ENCODE data around the gene WIZ. TPM values are rescaled to one million over a fixed set of nuclear protein-coding genes. Genes with fewer than 3 reads are reported as not detected.
"Not testable (repeated sequence)": the region's sequence is repeated elsewhere in the genome, so short reads cannot be mapped to it uniquely, and the experiment has no call there.

Gene WIZ
- total RNA-seq, 1 experiment from 2014 or later, result 11.6 TPM

DNA sequence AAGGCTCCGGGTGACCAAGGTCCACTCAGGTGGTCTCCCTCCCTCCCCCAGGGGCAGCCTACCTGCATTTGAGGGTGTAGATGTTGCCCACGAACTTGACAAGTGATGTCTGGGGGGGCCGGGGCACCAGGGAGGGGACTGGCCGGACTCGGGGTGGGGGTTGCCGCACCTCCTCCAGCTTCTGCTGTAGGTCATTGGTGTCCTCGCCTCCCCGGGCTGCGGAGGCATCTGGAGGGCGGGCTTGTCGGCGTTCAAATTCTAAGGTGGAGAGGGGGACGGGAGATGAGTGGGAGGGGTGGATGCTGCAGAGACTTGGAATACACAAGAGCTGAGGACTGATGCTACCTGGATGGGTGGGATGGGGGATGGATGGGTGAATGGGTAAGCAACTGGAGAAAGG is 25.6 kb downstream of the WIZ start:
- peaks cover 4% of the 10 kb centered on the region for H3K4me1 ChIP-seq (replicated peaks)
- no peaks in the 10 kb centered on the region for H3K27me3 ChIP-seq (replicated peaks)
- H3K4me3 ChIP-seq, result no peak overlapping the region
- H3K36me3 ChIP-seq, result peaks cover 72% of the 10 kb centered on the region
- H3K27ac ChIP-seq, result no peak overlapping the region
- no peaks in the 10 kb centered on the region; the same call in 1 of the 2 replicates for H3K9me3 ChIP-seq (replicated peaks)
- no peak for DNase-seq (ENCODE audit: low read depth in 1 of 2, low spot score in 2 of 2)

DNA sequence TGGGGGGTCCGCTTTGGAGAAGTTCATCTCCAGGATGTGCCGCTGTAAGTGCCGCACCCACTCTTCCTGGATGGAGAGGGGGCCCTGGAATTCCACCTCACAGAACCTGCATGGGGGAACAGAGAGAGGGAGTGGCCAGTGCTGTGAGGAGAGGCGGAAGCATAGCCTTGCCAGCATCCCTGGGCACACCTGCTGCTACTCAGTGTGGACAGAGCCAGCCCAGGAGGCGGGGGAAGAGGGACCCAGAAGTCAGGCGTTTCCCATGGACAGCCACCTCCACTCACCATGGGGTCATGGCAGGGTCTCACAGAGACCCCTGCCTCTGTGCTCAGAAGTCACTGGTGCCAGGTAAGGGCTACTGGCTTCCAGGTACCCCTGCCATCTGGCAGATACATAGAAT is 26.6 kb downstream of the WIZ start:
- Histone ChIP-seq H3K36me3 (peaks cover 68% of the 10 kb centered on the region), H3K9me3 (replicated peaks) (no peaks in the 10 kb centered on the region; the same call in 1 of the 2 replicates), H3K27ac (no peak overlapping the region), H3K4me3 (no peak overlapping the region), H3K27me3 (replicated peaks) (no peaks in the 10 kb centered on the region), H3K4me1 (replicated peaks) (peaks cover 4% of the 10 kb centered on the region)
- no peak for DNase-seq (ENCODE audit: low read depth in 1 of 2, low spot score in 2 of 2)

DNA sequence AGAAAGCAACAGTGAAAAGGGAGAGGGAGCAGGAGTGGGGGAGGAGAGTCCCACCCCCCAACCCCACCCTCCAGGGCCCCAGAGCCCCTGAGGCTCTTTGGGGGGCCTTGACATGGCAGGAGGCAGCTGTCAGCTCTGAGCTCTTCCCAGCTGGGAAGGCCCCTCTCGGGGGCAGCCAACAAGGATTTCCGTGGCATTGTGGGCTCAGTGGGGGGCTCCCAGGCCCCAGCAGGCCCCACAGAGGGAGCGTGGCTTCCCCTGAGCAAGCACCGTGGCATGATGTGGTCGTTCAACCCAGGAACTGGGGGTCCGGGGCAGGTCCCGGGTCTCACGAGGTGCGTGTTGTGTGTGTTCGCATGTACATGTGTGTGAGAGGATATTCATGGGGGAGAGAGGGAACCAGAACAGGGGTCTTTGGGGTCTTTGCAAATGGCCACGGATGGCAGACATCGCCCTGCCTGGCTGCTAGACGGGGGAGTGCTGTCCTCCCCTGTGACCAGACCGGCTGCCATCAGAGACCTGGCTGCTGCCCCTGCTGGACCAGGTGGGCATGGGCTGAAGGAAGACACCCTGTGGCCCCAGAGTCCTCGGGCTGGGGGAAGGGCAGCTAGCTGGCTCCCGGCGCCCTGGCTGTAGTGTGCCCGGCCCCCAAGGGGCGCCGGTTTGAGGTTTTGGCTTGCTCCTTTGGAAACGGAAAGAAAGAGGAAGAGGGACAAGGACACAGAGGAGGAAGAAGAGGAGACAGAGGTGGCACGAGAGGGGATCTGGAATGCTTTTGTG is 27.3 kb downstream of the WIZ start:
- no peak overlapping the region for H3K27ac ChIP-seq
- no peak for DNase-seq (ENCODE audit: low read depth in 1 of 2, low spot score in 2 of 2)
- no peaks in the 10 kb centered on the region; the same call in 1 of the 2 replicates for H3K9me3 ChIP-seq (replicated peaks)
- no peaks in the 10 kb centered on the region for H3K27me3 ChIP-seq (replicated peaks)
- H3K4me1 ChIP-seq (replicated peaks), result peaks cover 5% of the 10 kb centered on the region
- H3K4me3 ChIP-seq, result no peak overlapping the region
- H3K36me3 ChIP-seq, result peaks cover 66% of the 10 kb centered on the region

DNA sequence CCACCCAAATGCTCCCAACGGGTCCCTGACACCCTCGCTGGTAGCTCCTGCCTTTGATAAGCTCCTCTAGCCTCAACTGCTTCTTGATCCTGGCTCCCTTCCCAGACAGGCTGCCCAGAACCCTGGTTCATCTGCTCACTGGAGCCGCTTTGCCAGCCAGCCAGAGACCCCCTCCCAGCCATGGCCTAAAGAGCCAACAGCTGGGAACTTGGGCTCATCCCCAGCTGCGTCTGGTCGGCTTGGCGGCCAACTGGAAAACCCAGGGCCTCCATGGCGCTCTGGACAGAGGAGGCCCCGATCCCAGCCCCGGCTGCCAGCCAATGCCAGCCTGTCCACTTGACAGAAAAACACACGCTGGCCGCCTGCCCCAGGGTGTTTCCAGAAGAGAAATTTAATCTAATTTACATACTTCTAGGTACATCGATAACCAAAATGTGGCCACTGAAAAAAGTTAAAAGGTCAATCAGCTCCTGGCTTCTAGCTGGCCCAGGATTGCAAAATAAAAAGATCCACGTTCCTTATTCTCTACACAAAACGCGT is 28.0 kb downstream of the WIZ start:
- Histone ChIP-seq H3K27ac (no peak overlapping the region), H3K36me3 (peaks cover 66% of the 10 kb centered on the region), H3K27me3 (replicated peaks) (no peaks in the 10 kb centered on the region), H3K4me1 (replicated peaks) (peaks cover 12% of the 10 kb centered on the region), H3K4me3 (no peak overlapping the region), H3K9me3 (replicated peaks) (no peaks in the 10 kb centered on the region; the same call in 1 of the 2 replicates)
- no peak for DNase-seq (ENCODE audit: low read depth in 1 of 2, low spot score in 2 of 2)

DNA sequence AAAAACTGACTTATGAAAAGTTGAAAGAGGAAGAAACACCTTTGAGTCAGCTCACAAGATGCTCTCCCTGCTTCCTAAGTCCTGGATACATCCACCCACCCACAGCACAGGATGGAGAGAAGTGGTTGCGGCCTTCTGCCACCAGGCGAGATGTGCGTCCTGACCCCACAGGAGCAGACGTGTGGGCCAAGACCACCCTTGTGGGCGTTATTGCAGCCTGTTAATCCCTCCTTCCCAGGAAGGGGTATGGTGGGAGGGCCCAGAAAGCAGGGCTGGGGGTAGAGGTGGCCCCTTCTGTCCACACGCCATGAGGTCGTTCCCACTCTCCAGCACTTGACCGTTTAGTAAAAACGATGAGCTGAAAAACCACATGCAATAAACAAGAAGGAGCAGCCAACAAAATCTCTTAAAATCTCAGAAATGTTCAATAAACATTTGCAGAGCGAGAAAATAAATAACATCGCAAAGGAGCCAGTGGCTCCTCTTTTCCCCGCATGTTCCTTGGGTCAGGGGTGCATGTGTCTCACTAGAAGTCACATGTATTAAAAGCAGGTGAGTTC is 28.5 kb downstream of the WIZ start:
- H3K27ac ChIP-seq, result no peak overlapping the region
- peaks cover 66% of the 10 kb centered on the region for H3K36me3 ChIP-seq
- H3K27me3 ChIP-seq (replicated peaks), result no peaks in the 10 kb centered on the region
- H3K4me1 ChIP-seq (replicated peaks), result peaks cover 15% of the 10 kb centered on the region
- DNase-seq (ENCODE audit: low read depth in 1 of 2, low spot score in 2 of 2), result no peak
- no peak overlapping the region for H3K4me3 ChIP-seq
- no peaks in the 10 kb centered on the region; the same call in 1 of the 2 replicates for H3K9me3 ChIP-seq (replicated peaks)

DNA sequence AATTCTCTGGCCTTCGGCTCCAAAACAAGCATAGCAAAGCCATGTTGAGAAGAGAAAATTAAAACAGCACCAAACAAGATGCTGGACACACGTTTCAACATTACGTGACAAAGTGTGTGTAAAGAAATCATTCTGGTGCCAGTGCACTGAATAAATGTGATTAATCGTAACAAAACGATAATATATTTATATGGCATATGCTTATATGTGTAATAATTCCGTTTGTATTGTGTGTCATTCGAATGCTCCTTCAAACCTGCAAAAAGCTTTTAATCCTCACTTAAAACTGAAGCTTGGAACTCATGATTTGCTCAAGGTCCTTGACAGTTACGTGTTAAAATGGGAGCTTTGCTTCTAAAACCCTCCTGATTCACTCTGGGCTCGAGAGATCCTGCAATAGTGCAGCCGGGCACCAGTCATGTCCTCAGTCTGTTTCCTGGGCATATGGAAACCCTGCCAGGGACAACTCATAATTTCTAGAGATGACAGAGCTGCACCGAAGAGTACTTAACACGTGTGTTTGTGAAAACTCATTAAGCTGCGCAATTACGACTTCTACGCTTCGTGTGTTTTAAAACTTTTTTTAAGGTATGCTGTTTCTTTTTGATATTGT is 30.2 kb downstream of the WIZ start:
- peak overlapping the region; percentile 81 for H3K4me3 ChIP-seq
- peaks cover 15% of the 10 kb centered on the region for H3K4me1 ChIP-seq (replicated peaks)
- no peaks in the 10 kb centered on the region for H3K27me3 ChIP-seq (replicated peaks)
- DNase-seq (ENCODE audit: low read depth in 1 of 2, low spot score in 2 of 2), result no peak
- peaks cover 66% of the 10 kb centered on the region for H3K36me3 ChIP-seq
- H3K9me3 ChIP-seq (replicated peaks), result no peaks in the 10 kb centered on the region; the same call in 1 of the 2 replicates
- H3K27ac ChIP-seq, result no peak overlapping the region

DNA sequence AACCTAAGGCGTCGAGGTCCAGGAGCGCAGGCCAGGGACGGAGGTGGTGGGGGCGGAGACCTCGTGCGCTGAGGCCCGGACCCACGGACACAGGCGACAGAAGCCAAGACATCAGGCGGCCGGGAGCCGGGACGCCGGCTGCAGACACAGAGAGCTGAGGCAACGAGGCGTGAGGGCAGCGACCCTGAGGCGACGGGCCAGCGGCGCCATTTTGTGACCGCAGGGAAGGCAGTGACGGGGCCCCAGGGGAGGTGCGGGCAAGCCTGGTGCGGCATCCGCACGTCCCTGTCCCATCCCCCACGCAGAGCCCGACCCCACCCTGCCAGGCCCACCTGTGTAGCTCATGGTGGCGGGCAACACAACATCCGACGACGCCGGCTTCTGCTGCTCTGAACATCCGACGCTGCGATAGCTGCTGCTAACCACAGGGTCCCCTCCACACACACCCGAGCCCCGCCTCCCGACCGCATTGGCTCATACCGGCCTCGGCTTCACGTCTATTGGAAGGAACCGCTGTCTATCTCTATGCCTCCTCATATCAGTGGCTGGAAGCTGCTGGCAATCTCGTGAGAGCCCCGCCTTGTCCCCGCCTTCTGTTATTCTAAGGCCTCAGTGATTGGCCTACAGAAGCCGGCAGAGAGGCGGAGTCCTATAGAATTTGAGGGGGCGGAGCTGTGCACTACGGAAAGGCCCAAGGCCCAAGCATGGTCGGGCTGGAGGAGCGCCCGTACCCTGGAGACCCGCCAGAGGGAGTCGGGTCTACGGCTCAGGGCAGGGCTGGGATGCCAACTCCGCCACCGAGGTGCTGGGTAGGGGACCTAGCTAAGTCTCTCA is 31.0 kb downstream of the WIZ start, which contains the start of gene AKAP8L:
Gene AKAP8L, minus strand, starts transcription at position 410 of the 834 bp plus-strand sequence. Its CDS starts 65 bp downstream, at position 345.
- Histone ChIP-seq H3K27me3 (replicated peaks) (no peaks in the 10 kb centered on the region), H3K4me1 (replicated peaks) (peaks cover 15% of the 10 kb centered on the region), H3K4me3 (peak within 1 kb of the TSS; percentile 81), H3K27ac (peak within 1 kb of the TSS; percentile 66), H3K36me3 (peaks cover 59% of the 10 kb centered on the region), H3K9me3 (replicated peaks) (no peaks in the 10 kb centered on the region; the same call in 1 of the 2 replicates)
- DNase-seq (ENCODE audit: low read depth in 1 of 2, low spot score in 2 of 2), result peak; percentile 99 to 100

DNA sequence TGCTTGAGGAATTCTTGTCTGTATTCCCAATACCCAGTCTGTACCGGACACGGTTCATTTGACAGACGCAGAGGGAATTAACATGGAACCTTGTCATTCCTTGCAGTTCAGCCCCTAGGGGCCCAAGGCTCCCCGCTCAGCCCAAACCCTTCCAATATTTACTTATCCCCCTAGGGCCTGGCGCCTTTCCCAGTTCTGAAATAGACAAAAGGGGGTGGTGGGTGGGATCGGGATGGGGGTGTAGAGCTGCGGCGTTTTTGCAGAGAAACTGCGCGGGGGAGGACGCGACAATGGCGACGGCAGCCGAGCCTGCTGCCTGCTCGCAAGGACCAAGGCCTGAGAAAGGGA is 31.6 kb downstream of the WIZ start:
- H3K4me3 ChIP-seq, result peak overlapping the region; percentile 81
- peak overlapping the region; percentile 66 for H3K27ac ChIP-seq
- DNase-seq (ENCODE audit: low read depth in 1 of 2, low spot score in 2 of 2), result no peak
- no peaks in the 10 kb centered on the region for H3K27me3 ChIP-seq (replicated peaks)
- no peaks in the 10 kb centered on the region; the same call in 1 of the 2 replicates for H3K9me3 ChIP-seq (replicated peaks)
- H3K4me1 ChIP-seq (replicated peaks), result peaks cover 15% of the 10 kb centered on the region
- H3K36me3 ChIP-seq, result peaks cover 53% of the 10 kb centered on the region

DNA sequence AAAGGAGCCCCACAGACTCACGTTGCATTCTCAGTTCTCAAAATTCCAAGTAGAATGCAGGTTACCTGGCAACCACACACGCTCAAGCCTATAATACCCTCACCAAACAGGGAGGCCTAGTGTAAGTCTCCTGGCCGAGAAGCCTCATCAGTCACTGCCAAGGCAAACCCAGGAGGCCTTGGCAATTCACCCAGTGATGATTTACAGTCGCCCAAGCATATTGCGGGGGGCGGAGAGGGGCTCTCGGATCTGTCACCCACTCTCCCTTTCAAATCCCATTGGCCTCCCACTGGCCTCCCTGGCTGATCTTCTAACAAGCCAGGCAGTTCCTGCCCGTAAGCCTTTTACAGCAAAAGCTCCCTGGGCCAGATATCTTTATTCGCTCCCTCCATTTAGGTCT is 32.1 kb downstream of the WIZ start:
- no peak for DNase-seq (ENCODE audit: low read depth in 1 of 2, low spot score in 2 of 2)
- H3K4me1 ChIP-seq (replicated peaks), result peaks cover 15% of the 10 kb centered on the region
- peaks cover 54% of the 10 kb centered on the region for H3K36me3 ChIP-seq
- no peaks in the 10 kb centered on the region for H3K27me3 ChIP-seq (replicated peaks)
- peak overlapping the region; percentile 81 for H3K4me3 ChIP-seq
- no peaks in the 10 kb centered on the region for H3K9me3 ChIP-seq (replicated peaks)
- H3K27ac ChIP-seq, result peak overlapping the region; percentile 66

DNA sequence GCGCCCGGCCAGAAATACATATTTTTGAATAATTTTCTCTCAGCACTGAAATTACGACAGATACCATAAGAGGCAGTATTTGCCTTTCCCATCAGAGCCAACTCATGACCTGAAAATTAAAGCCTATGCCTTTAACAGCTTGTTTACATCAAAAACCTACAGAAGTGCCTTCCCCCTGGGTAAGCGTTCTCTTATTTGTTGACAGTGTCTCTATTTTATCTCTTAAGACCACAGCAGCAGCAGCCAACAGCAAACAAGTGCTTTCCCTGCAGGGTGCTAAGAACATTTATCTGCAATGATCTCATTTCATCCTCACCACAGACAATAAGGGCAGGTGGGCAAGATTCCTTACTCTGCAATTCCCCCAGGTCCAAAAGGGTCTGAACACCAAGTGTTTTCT is 36.9 kb downstream of the WIZ start:
- H3K4me1 ChIP-seq (replicated peaks), result peaks cover 11% of the 10 kb centered on the region; the same call in 1 of the 2 replicates
- DNase-seq (ENCODE audit: low read depth in 1 of 2, low spot score in 2 of 2), result no peak
- no peak overlapping the region for H3K4me3 ChIP-seq
- H3K27me3 ChIP-seq (replicated peaks), result no peaks in the 10 kb centered on the region
- H3K27ac ChIP-seq, result no peak overlapping the region
- H3K36me3 ChIP-seq, result peaks cover 68% of the 10 kb centered on the region
- no peaks in the 10 kb centered on the region for H3K9me3 ChIP-seq (replicated peaks)

DNA sequence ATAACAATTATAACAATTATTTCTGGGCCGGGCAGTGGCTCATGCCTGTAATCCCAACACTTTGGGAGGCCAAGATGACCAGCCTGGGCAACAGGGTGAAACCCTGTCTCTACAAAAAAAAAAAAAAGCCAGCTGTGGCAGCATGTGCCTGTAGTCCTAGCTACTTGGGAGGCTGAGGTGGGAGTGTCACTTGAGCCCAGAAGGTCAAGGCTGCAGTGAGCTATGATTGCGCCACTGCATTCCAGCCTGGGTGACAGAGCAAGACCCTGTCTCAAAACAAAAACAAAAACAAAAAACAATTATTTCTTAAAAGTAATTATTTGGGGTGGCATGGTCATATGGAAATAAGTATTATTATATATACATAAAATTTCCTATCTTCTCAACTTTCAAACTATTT is 38.4 kb downstream of the WIZ start:
- not testable (repeated sequence) for H3K9me3 ChIP-seq (replicated peaks); H3K4me1 ChIP-seq (replicated peaks); H3K27me3 ChIP-seq (replicated peaks); H3K4me3 ChIP-seq; H3K27ac ChIP-seq; DNase-seq (ENCODE audit: low read depth in 1 of 2, low spot score in 2 of 2)
- H3K36me3 ChIP-seq, result peaks cover 67% of the 10 kb centered on the region

DNA sequence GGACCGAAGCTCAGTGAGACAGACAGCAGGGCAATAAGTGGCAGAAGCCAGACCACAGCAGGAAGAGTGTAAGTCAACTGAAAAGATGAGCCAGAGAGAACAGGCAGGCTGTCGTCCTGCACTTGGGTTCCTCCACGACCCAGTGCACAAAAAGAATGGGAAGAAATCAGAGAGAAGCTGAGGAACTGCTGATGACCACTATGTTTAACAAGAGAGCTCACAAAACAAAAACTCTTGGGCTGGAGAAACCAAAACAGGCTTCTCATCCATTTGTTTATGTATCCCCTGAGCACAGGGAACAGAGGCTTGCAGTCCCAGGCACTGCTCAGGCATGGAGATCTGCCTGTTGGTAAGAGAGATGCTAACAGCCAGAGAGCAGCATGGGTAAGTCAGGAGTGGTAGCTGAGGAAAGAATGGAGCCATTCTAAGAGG is 45.0 kb downstream of the WIZ start:
- no peak overlapping the region for H3K27ac ChIP-seq
- DNase-seq (ENCODE audit: low read depth in 1 of 2, low spot score in 2 of 2), result no peak
- no peaks in the 10 kb centered on the region for H3K27me3 ChIP-seq (replicated peaks)
- no peaks in the 10 kb centered on the region for H3K4me1 ChIP-seq (replicated peaks)
- H3K9me3 ChIP-seq (replicated peaks), result no peaks in the 10 kb centered on the region
- H3K4me3 ChIP-seq, result no peak overlapping the region
- H3K36me3 ChIP-seq, result peaks cover 80% of the 10 kb centered on the region

DNA sequence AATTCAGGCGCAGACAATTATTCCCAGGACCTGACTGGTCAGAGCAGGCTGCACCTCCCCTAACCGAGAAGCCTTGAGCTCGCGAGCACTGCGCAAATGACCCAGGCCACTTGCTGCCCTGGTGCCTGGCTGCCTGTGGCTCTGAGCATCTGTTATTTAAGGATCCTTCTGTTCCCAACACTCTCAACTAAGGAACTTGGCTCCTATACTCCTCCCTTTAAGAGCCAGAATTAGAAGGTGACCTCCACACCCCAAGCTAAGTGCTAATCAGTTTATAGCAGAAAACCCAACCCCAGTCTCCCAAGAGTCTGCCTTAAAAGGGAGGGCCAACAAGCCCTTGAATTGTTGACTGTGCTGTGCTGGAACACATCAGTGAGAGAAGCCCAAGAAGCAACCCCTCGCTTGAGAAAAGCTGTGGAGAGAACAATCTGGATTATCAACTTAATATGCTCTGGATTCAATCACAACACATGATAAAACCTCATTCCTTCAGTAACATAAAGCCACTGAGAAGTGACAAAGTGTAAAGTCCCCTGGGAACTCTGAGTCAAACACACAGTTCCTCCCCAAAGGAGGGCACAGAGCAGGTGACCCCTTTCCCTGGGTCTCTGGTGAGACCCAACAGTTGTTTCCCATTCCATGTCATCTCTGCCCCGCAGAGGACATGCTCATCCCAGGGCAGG is 45.5 kb downstream of the WIZ start:
- Histone ChIP-seq H3K27me3 (replicated peaks) (no peaks in the 10 kb centered on the region), H3K4me1 (replicated peaks) (no peaks in the 10 kb centered on the region), H3K27ac (no peak overlapping the region), H3K9me3 (replicated peaks) (no peaks in the 10 kb centered on the region), H3K36me3 (peaks cover 80% of the 10 kb centered on the region), H3K4me3 (no peak overlapping the region)
- DNase-seq (ENCODE audit: low read depth in 1 of 2, low spot score in 2 of 2), result no peak

All from SJSA1 (cell line).